ENCODE data around the gene PLPPR3.

The PLPPR3 gene

DNA sequence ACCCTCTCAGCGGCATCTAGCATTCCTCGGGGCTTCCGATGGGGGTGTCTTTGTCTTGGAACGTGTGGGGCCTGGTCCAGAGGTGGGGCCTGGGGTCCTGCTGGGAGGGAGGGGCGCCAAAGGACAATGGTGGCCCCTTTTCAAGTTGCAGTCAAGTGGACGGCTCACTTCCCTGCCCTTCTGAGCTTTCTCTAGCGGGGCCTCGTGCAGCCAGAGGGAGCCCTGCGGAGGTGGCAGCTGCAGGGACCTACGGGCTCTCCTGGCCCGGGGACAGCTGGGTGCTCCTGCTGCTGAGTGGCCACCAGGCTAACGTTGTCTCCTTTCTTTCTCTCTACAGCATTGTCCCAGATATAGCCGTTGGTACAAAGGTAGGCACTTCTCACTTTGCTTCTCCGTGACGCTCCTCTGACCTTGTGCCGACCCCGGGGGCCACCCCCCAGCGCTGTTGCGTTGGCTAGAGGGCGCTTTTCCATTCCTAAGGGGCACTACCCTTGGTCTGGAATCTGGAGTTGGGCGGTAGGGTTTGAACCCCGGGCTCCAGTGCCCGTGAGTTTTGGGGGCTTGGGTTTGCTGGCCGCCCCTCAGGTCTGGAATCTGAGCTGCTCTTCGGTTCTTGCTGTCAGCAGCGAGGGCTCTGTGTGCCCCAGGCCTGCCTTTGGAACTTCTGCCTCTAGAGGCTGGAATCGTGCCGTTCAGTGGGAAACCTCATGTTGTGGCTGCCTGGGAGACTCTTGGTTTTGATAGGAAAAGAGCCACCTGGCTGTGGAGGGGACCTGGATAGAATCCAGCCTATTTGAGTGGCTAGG is 22.5 kb downstream of the PLPPR3 start:
- peak overlapping the region; percentile 84 for H3K4me3 ChIP-seq (ENCODE audit: low read length)
- TF ChIP-seq, protein P1, sequence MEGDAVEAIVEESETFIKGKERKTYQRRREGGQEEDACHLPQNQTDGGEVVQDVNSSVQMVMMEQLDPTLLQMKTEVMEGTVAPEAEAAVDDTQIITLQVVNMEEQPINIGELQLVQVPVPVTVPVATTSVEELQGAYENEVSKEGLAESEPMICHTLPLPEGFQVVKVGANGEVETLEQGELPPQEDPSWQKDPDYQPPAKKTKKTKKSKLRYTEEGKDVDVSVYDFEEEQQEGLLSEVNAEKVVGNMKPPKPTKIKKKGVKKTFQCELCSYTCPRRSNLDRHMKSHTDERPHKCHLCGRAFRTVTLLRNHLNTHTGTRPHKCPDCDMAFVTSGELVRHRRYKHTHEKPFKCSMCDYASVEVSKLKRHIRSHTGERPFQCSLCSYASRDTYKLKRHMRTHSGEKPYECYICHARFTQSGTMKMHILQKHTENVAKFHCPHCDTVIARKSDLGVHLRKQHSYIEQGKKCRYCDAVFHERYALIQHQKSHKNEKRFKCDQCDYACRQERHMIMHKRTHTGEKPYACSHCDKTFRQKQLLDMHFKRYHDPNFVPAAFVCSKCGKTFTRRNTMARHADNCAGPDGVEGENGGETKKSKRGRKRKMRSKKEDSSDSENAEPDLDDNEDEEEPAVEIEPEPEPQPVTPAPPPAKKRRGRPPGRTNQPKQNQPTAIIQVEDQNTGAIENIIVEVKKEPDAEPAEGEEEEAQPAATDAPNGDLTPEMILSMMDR (conservative IDR thresholded peaks at IDR 0.05; ENCODE audit: low read length), result peak; percentile 51
- DNase-seq (ENCODE audit: low read depth), result peak; percentile 53

DNA sequence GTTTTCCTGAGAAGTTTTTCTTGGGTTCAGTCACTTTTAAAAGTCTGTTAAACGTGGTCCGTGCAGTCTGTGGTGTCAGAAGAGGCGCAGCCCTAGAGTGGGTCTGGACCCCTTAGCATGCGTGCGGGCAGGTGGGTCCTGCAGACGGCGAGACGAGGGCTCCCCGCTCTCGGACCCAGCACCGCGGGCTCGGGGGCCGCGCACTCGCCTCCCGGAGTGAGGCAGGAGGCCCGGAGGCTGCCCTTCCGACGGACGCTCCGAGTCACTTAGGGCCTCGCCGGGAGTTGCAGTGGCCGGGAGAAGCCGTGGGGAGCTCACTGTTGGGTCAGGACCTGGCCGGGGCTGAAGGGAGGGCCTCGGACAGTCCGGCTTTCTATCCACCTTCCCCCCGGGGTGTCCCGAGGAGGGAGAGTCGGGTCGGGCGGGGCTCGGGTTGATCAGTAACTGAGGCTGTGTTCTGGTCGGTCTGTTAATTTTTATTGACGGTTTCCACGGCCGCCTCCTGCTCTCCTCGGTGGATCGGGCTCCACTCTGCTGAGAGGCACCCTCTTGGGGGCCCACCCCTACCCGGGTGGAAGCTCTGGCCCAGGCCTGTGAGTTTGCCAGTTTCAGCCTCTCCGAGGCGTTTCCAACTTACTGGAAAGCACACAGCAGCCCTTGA is 23.2 kb downstream of the PLPPR3 start:
- peak overlapping the region; percentile 84 for H3K4me3 ChIP-seq (ENCODE audit: low read length)
- DNase-seq (ENCODE audit: low read depth), result no peak
- TF ChIP-seq, protein P1 (conservative IDR thresholded peaks at IDR 0.05; ENCODE audit: low read length), result no peak

DNA sequence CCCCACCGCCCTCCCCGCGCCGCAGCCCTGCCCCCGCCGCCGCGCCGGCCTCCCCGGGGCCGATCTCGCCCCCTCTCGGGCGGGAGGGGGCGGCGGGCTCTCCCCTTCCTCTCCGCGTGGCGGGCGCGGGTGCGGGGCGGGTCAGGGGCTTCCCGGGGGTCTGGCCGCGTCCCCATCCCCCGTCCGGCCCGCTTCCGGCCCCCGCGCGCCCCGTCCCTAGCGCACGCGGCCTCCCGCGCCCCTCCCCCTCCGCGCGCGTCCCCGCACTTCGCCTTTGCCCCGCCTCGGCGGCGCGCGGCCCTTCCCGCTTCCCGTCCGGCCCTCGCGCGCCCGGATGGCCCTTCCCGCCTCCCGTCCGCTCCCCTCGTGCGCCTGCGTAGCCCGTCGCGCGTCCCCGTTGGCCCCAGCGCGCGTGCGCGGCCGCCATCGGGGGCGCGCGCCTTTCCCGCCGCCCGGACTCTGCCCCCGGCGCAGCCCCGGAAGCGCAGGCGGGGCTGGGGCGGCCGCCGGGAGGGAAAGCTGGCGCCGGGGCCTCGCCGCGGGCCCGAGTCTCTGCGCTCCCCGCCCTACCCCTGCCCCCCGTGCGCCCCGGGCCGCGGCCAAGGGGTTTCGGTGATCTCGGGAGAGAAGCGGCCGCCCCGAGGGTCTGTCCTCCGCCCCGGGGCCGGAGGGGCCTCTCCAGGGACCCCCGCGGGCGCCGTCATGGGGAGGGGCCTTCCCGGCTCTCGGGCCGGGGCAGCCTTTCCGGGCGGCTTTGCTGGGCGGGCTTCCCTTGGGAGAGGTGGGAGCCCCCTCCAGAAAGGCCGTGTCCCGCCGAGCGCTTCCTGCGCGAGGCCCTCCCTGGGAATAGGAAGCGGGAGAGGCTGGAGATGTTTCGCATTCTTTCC is 24.0 kb downstream of the PLPPR3 start:
- DNase-seq (ENCODE audit: low read depth), result peak; percentile 87
- H3K4me3 ChIP-seq (ENCODE audit: low read length), result peak overlapping the region; percentile 84
- TF ChIP-seq, protein P1 (conservative IDR thresholded peaks at IDR 0.05; ENCODE audit: low read length), result no peak

DNA sequence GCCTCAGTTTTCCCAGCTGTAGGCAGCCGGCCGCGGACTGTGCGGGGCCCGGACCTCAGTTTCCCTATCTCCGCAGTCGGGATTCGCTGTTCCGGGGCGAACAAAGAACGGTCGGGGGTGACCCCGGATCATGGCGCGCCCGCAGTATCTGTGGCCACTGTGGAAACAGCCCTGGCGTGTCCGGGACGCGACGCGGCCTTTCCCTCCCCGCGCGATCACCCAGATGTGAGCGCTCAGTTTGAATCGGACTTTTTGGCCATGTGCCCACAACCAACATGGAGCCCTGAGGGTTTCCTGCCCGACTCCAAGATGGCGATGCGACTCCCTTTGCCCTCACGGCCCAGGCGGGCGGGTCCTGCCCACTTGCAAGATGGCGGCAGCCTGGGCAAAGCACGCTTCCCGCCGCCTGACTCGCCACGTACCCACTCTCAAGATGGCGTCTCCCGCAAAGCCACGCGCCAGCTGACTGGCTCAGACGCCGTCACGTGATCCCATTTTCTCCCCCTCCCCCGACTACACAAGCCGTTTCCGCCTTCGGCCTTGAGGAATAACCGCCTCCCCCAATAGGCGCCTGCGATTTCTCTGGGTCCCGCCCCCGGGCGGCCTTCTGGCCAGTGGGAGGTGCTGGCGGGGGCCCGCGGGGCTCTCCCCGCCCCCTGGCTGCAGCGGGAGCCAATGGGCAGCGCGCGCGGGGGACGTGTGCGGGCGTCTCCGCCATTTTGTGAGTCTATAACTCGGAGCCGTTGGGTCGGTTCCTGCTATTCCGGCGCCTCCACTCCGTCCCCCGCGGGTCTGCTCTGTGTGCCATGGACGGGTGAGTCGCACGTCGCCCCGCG is 24.8 kb downstream of the PLPPR3 start, which contains the start of gene PTBP1:
Gene PTBP1 (plus strand): TSS at position 761 of the 836 bp plus-strand sequence. CDS start 46 bp downstream, at position 807.
- peak within 1 kb of the TSS; percentile 84 for H3K4me3 ChIP-seq (ENCODE audit: low read length)
- peak; percentile 100 for DNase-seq (ENCODE audit: low read depth)
- TF ChIP-seq, protein P1 (conservative IDR thresholded peaks at IDR 0.05; ENCODE audit: low read length), result no peak; the same call in 1 of the 2 replicates

DNA sequence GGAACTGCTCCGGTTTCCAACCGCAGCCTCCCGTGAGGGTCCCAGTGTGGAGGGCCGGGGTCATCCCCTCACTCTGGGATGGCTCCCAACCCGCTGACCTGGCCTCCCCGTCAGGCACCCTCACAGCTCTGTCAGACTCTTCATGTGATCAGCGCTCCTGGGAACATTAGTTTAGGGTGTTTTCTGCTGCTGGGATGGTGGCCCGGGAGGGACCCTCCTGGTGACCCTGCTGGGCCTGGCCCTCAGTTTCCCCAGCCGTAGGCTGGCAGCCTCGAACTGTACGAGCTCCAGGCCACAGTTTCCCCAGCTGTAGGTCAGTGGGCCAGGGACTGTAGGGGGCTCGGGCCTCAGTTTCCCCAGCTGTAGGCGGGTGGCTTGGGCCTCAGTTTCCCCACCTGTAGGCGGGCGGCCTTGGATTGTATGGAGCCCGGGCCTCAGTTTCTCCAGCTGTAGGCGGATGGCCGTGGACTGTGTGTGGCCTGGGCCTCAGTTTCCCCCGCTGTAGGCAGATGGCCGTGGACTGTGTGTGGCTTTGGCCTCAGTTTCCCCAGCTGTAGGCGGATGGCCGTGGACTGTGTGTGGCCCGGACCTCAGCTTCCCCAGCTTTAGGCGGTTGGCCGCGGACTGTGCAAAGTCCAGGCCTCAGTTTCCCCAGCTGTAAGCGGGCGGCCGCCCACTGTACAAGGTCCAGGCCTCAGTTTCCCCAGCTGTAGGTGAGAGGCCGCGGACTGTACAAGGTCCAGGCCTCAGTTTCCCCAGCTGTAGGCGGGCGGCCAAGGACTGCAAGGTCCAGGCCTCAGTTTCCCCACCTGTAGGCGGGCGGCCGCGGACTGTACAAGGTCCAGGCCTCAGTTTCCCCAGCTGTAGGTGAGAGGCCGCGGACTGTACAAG is 25.8 kb downstream of the PLPPR3 start:
- peak overlapping the region; percentile 67 for H3K4me3 ChIP-seq (ENCODE audit: low read length)
- TF ChIP-seq, protein P1 (conservative IDR thresholded peaks at IDR 0.05; ENCODE audit: low read length), result no peak
- no peak for DNase-seq (ENCODE audit: low read depth)
